ENCODE data around the gene AQP12B. TPM values are rescaled to one million over a fixed set of nuclear protein-coding genes. Genes with fewer than 3 reads are reported as not detected.
"Not testable (repeated sequence)": the region's sequence is repeated elsewhere in the genome, so short reads cannot be mapped to it uniquely, and the experiment has no call there.

Gene AQP12B
- total RNA-seq, 2 donors from 2014 or later, result not detected

- no peaks in the 10 kb centered on the region for H3K9me3 Mint-ChIP-seq
- DNase-seq (ENCODE audit: low spot score) (no peak), ATAC-seq (no peak)
- H3K36me3 Mint-ChIP-seq, result no peaks in the 10 kb centered on the region
- H3K27ac Mint-ChIP-seq, result no peak overlapping the region
- no peak overlapping the region for H3K4me3 Mint-ChIP-seq
- H3K27me3 Mint-ChIP-seq, result no peaks in the 10 kb centered on the region
- H3K4me1 Mint-ChIP-seq (ENCODE audit: low read depth in 2 of 2), result peaks cover 9 to 11% of the 10 kb centered on the region in 2 donors
Measured at GRCh38 chr2:240689975-240690374, 7.3 kb upstream of the AQP12B start.

GRCh38 chr2:240688553-240688919, 5.9 kb upstream of the AQP12B start:
- Mint-ChIP-seq H3K4me1 (ENCODE audit: low read depth in 2 of 2) (peaks cover 9 to 11% of the 10 kb centered on the region in 2 donors), H3K9me3 (no peaks in the 10 kb centered on the region), H3K27me3 (no peaks in the 10 kb centered on the region), H3K4me3 (no peak overlapping the region), H3K36me3 (no peaks in the 10 kb centered on the region), H3K27ac (no peak overlapping the region)
- DNase-seq (ENCODE audit: low spot score) (no peak), ATAC-seq (no peak)

- Mint-ChIP-seq H3K4me1 (ENCODE audit: low read depth in 2 of 2) (peaks cover 9 to 11% of the 10 kb centered on the region in 2 donors), H3K27me3 (no peaks in the 10 kb centered on the region), H3K4me3 (no peak overlapping the region), H3K27ac (no peak overlapping the region), H3K36me3 (no peaks in the 10 kb centered on the region), H3K9me3 (no peaks in the 10 kb centered on the region)
- no peak for DNase-seq (ENCODE audit: low spot score)
- no peak for ATAC-seq
Measured at GRCh38 chr2:240687741-240688552, 5.3 kb upstream of the AQP12B start.

- peak overlapping the region; percentile 47 for H3K4me3 Mint-ChIP-seq
- no peaks in the 10 kb centered on the region for H3K9me3 Mint-ChIP-seq
- H3K36me3 Mint-ChIP-seq, result no peaks in the 10 kb centered on the region
- DNase-seq (ENCODE audit: low spot score), result no peak
- H3K4me1 Mint-ChIP-seq (ENCODE audit: low read depth in 2 of 2), result peaks cover 9 to 11% of the 10 kb centered on the region in 2 donors
- ATAC-seq, result no peak
- H3K27ac Mint-ChIP-seq, result peak overlapping the region in 1 of 2 donors; percentile 23
- H3K27me3 Mint-ChIP-seq, result no peaks in the 10 kb centered on the region
Measured at GRCh38 chr2:240687045-240687740, 4.5 kb upstream of the AQP12B start.

- H3K9me3 Mint-ChIP-seq, result no peaks in the 10 kb centered on the region
- no peaks in the 10 kb centered on the region for H3K36me3 Mint-ChIP-seq
- H3K27me3 Mint-ChIP-seq, result no peaks in the 10 kb centered on the region
- peaks cover 9 to 11% of the 10 kb centered on the region in 2 donors for H3K4me1 Mint-ChIP-seq (ENCODE audit: low read depth in 2 of 2)
- H3K4me3 Mint-ChIP-seq, result peak overlapping the region; percentile 47
- peak in 1 of 2 donors; percentile 28 for ATAC-seq
- DNase-seq (ENCODE audit: low spot score), result no peak
- H3K27ac Mint-ChIP-seq, result peak overlapping the region; percentile 10 to 23
Measured at GRCh38 chr2:240686460-240686859, 3.8 kb upstream of the AQP12B start.

- Mint-ChIP-seq H3K27me3 (no peaks in the 10 kb centered on the region), H3K4me1 (ENCODE audit: low read depth in 2 of 2) (peaks cover 9 to 11% of the 10 kb centered on the region in 2 donors), H3K27ac (peak overlapping the region; percentile 10 to 23), H3K4me3 (peak overlapping the region; percentile 47), H3K36me3 (no peaks in the 10 kb centered on the region), H3K9me3 (no peaks in the 10 kb centered on the region)
- ATAC-seq, result no peak
- no peak for DNase-seq (ENCODE audit: low spot score)
Measured at GRCh38 chr2:240685771-240686371, 3.2 kb upstream of the AQP12B start.

- not testable (repeated sequence) for H3K4me3 Mint-ChIP-seq; ATAC-seq; H3K27ac Mint-ChIP-seq; H3K9me3 Mint-ChIP-seq; H3K27me3 Mint-ChIP-seq; DNase-seq (ENCODE audit: low spot score); H3K36me3 Mint-ChIP-seq
- peaks cover 9 to 11% of the 10 kb centered on the region in 2 donors for H3K4me1 Mint-ChIP-seq (ENCODE audit: low read depth in 2 of 2)
Measured at GRCh38 chr2:240683980-240684728, 1.5 kb upstream of the AQP12B start.

- not testable (repeated sequence) for H3K4me3 Mint-ChIP-seq; H3K27ac Mint-ChIP-seq; DNase-seq (ENCODE audit: low spot score); H3K27me3 Mint-ChIP-seq; H3K36me3 Mint-ChIP-seq; ATAC-seq; H3K9me3 Mint-ChIP-seq
- peaks cover 9 to 11% of the 10 kb centered on the region in 2 donors for H3K4me1 Mint-ChIP-seq (ENCODE audit: low read depth in 2 of 2)
Measured at GRCh38 chr2:240683329-240683979, 769 bp upstream of the AQP12B start.

- DNase-seq (ENCODE audit: low spot score); H3K27me3 Mint-ChIP-seq; H3K9me3 Mint-ChIP-seq; H3K36me3 Mint-ChIP-seq; H3K4me3 Mint-ChIP-seq; H3K27ac Mint-ChIP-seq; H3K4me1 Mint-ChIP-seq (ENCODE audit: low read depth in 2 of 2): not testable (repeated sequence)
- peak; percentile 2 to 9 for ATAC-seq
Measured at GRCh38 chr2:240680185-240680584, 2.5 kb downstream of the AQP12B start.

GRCh38 chr2:240678909-240679308, 3.8 kb downstream of the AQP12B start:
- not testable (repeated sequence) for H3K4me3 Mint-ChIP-seq, H3K36me3 Mint-ChIP-seq, ATAC-seq

GRCh38 chr2:240678043-240678442, 4.6 kb downstream of the AQP12B start:
- H3K4me3 Mint-ChIP-seq; H3K9me3 Mint-ChIP-seq; DNase-seq (ENCODE audit: low spot score); H3K27ac Mint-ChIP-seq; H3K4me1 Mint-ChIP-seq (ENCODE audit: low read depth in 2 of 2); H3K36me3 Mint-ChIP-seq; H3K27me3 Mint-ChIP-seq; ATAC-seq: not testable (repeated sequence)

More at GRCh38 chr2:240678909-240679308, 3.8 kb downstream of the AQP12B start:
- H3K9me3 Mint-ChIP-seq; DNase-seq (ENCODE audit: low spot score); H3K27me3 Mint-ChIP-seq; H3K27ac Mint-ChIP-seq; H3K4me1 Mint-ChIP-seq (ENCODE audit: low read depth in 2 of 2): not testable (repeated sequence)

GRCh38 chr2:240675345-240675744, 7.3 kb downstream of the AQP12B start:
- H3K27ac Mint-ChIP-seq; H3K36me3 Mint-ChIP-seq; H3K9me3 Mint-ChIP-seq; H3K4me1 Mint-ChIP-seq (ENCODE audit: low read depth in 2 of 2); ATAC-seq; H3K4me3 Mint-ChIP-seq; DNase-seq (ENCODE audit: low spot score): not testable (repeated sequence)
- peaks cover 8 to 18% of the 10 kb centered on the region in 2 donors for H3K27me3 Mint-ChIP-seq

Data from natural killer cell treated with Interleukin-12 subunit alpha and Interleukin-12 subunit beta and Interleukin-15 and Interleukin-18, amount 100 ng/mL, for 72 hours (primary cell).